OCI-LY3 (cell line): Measurements from ENCODE around the gene ARHGEF39.

Source experiments
- H2AFZ ChIP-seq: fragments of 200-600, 300-600 bp; shearing (Covaris generic); 2 replicates; pipeline ENCODE4 v1.6.0; 2014; ENCODE audit warnings: antibody characterized with exemption, low read depth, low read length
- H3K27ac ChIP-seq: fragments of 200-600, 300-600 bp; sonication (generic); 2 replicates; pipeline ENCODE4 v1.5.1; 2014; ENCODE audit warnings: mild to moderate bottlenecking, low read length, moderate library complexity, mixed read lengths
- H3K27me3 ChIP-seq: fragments of 200-600, 300-600 bp; sonication (generic); 2 replicates; pipeline ENCODE4 v1.6.1; 2014; ENCODE audit warnings: low read depth, low read length, mixed read lengths
- H3K36me3 ChIP-seq: fragments of 200-600, 300-600 bp; sonication (generic); replicated peaks from 2 replicates; pipeline ENCODE3; 2014; ENCODE audit warnings: low read depth, low read length, mixed read lengths
- H3K4me1 ChIP-seq: fragments of 300-600, 200-600 bp; sonication (generic); 2 replicates; pipeline ENCODE4 v1.6.1; 2014; ENCODE audit warnings: low read length, mixed read lengths
- H3K4me2 ChIP-seq: fragments of 200-600, 300-600 bp; sonication (generic); 2 replicates; pipeline ENCODE4 v1.6.1; 2014; ENCODE audit warnings: low read length, mixed read lengths
- H3K4me3 ChIP-seq: fragments of 300-600, 200-600 bp; sonication (generic); 2 replicates; pipeline ENCODE4 v1.5.1; 2014; ENCODE audit warnings: antibody characterized with exemption, mild to moderate bottlenecking, low read length, moderate library complexity
- H3K79me2 ChIP-seq: fragments of 300-600, 200-600 bp; shearing (Covaris generic); 2 replicates; pipeline ENCODE4 v1.6.1; 2014; ENCODE audit warnings: mild to moderate bottlenecking, low read length, mixed read lengths
- H3K9ac ChIP-seq: fragments of 300-600, 200-600 bp; shearing (Covaris generic); 2 replicates; pipeline ENCODE4 v1.6.0; 2014; ENCODE audit warnings: mild to moderate bottlenecking, low read length, moderate library complexity
- H3K9me3 ChIP-seq: fragments of 200-600, 300-600 bp; shearing (Covaris generic); 2 replicates; pipeline ENCODE4 v1.6.1; 2014; ENCODE audit warnings: low read length, mixed read lengths; ENCODE audit not compliant: insufficient read depth
- H4K20me1 ChIP-seq: fragments of 200-600, 300-600 bp; sonication (generic); 2 replicates; pipeline ENCODE4 v1.6.1; 2016; ENCODE audit warnings: low read length, mixed read lengths; ENCODE audit not compliant: insufficient read depth
- EZH2phosphoT487 ChIP-seq: fragments of 200-600 bp; shearing (Covaris generic); IDR thresholded peaks from 2 replicates; pipeline ENCODE4 v1.6.1; 2018; ENCODE audit warnings: antibody characterized with exemption, mixed run types, low read depth
- TF ChIP-seq, protein P1 (sequence below): fragments of 200-600, 300-600 bp; sonication (generic); IDR thresholded peaks from 2 replicates; pipeline ENCODE4 v1.5.1; 2014; ENCODE audit warnings: antibody characterized with exemption, low read length, low read depth

Gene ARHGEF39

DNA sequence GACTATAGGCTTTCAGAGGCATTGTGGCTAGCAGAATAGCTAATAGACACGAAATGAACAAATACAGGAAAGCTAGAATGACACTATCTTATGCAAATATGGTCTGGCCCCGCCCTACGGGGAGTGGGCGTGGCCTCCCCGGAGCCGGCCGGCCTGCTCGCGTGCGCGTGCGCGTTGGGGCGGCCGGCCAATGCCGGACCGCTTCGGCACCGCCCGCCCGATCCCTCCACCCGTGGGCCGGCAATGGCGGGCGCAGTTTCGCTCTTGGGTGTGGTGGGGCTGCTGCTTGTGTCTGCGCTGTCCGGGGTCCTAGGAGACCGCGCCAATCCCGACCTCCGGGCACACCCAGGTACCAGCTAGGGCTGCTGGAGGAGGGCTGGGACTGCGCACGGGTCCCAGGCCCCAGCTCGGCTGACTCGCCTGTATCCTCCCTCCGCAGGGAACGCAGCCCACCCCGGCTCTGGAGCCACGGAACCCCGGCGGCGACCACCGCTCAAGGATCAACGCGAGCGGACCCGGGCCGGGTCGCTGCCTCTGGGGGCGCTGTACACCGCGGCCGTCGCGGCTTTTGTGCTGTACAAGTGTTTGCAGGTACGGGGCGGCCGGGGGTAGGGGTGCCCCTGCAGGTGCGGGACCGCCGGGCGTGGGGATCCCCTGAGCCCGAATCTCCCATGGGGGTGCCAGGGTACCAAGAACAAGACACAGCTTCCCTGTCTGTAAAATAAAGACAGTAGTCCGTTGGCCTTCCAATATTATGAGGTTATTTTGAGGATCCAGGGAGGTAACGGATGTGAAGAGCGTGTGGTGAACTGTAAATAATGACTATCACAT is 6.6 kb downstream of the ARHGEF39 start, which contains the start of gene CCDC107:
Gene CCDC107, plus strand, starts transcription at position 156 of the 831 bp plus-strand sequence. Its CDS starts 88 bp downstream, at position 244.
- Histone ChIP-seq H3K36me3 (peaks cover 29% of the 10 kb centered on the region), H3K9ac (peak within 1 kb of the TSS; percentile 90), H3K79me2 (peaks cover 12% of the 10 kb centered on the region), H4K20me1 (no peaks in the 10 kb centered on the region), H3K4me3 (peak within 1 kb of the TSS; percentile 83), H3K27ac (peak within 1 kb of the TSS; percentile 77), H3K4me1 (peaks cover 14% of the 10 kb centered on the region), H3K27me3 (no peaks in the 10 kb centered on the region), H3K4me2 (peak within 1 kb of the TSS; percentile 98), H2AFZ (peak within 1 kb of the TSS; percentile 64; the same call in 1 of the 2 replicates), H3K9me3 (no peaks in the 10 kb centered on the region)
- no peak for TF ChIP-seq EZH2phosphoT487
- TF ChIP-seq, protein P1, sequence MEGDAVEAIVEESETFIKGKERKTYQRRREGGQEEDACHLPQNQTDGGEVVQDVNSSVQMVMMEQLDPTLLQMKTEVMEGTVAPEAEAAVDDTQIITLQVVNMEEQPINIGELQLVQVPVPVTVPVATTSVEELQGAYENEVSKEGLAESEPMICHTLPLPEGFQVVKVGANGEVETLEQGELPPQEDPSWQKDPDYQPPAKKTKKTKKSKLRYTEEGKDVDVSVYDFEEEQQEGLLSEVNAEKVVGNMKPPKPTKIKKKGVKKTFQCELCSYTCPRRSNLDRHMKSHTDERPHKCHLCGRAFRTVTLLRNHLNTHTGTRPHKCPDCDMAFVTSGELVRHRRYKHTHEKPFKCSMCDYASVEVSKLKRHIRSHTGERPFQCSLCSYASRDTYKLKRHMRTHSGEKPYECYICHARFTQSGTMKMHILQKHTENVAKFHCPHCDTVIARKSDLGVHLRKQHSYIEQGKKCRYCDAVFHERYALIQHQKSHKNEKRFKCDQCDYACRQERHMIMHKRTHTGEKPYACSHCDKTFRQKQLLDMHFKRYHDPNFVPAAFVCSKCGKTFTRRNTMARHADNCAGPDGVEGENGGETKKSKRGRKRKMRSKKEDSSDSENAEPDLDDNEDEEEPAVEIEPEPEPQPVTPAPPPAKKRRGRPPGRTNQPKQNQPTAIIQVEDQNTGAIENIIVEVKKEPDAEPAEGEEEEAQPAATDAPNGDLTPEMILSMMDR, result peak; percentile 56

DNA sequence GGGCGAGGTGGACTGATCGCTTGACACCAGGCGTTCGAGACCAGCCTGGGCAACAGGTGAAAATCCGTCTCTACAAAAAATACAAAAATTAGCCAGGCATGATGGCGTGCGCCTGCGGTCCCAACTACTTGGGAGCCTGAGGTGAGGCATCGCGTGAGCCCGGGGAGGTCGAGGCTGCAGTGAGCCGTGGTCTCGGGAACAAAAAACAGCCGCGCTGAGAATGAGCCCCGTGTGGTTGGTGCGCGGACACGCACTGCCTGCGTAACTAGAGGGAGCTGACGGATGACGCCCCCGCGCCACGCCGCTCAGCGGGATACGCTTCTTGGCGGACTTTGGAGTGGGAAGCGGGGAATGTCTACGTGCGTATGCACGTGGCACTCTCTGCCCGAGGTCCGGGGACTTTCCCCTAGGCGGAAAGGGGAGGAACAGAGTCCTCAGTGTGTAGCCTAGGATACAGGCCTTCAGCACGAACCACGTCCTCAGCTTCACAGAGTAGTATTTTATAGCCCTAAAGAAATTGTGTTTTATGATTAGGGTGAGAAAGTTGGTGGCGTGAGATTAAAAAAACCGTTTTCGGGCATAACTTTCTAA is 7.4 kb downstream of the ARHGEF39 start, which contains the start of gene RMRP:
Gene RMRP, minus strand, starts transcription at position 474 of the 591 bp plus-strand sequence.
- peaks cover 22% of the 10 kb centered on the region for H3K36me3 ChIP-seq
- no peak for TF ChIP-seq EZH2phosphoT487
- TF ChIP-seq, protein P1, result peak; percentile 14; the same call in 1 of the 2 replicates
- H3K4me3 ChIP-seq, result peak within 1 kb of the TSS; percentile 83
- peak within 1 kb of the TSS; percentile 77 for H3K27ac ChIP-seq
- peak within 1 kb of the TSS; percentile 90 for H3K9ac ChIP-seq
- H3K27me3 ChIP-seq, result no peaks in the 10 kb centered on the region
- H3K4me2 ChIP-seq, result peak within 1 kb of the TSS; percentile 98
- no peaks in the 10 kb centered on the region for H4K20me1 ChIP-seq
- H3K9me3 ChIP-seq, result no peaks in the 10 kb centered on the region
- peaks cover 14% of the 10 kb centered on the region for H3K4me1 ChIP-seq
- H2AFZ ChIP-seq, result peak within 1 kb of the TSS; percentile 64; the same call in 1 of the 2 replicates
- H3K79me2 ChIP-seq, result peaks cover 10% of the 10 kb centered on the region

DNA sequence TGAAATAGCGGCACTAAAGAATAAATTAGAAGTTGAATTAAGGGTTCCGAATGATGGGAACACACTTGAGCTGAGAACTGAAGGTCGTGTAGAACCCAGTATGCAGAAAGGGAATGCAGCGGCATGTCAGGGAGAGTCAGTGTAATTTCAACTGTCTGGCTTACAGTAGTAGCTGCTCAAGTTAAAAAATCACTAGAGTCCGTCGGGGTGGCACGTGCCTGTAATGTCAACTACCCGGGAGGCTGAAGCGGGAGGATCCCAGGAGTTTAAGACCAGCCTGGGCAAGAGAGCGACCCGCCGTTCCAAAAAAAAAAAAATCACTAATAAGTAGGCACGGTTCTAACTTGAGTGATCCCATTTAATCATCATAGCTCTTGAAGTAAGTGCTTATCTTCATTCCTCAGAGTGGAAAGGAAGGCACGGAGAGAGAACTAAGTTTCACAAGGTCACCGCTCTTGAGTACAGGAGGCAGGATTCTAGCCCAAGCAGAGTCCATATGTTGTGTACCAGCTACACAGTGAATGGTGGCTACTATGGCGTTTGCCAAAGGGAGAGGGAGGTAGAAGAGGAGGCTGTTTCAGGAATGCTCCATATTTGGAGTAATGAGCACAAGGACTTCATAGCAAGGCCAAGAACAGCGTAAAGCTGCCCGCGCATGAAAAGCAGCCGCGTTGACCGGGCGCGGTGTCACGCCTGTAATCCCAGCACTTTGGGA is 8.0 kb downstream of the ARHGEF39 start:
- Histone ChIP-seq H3K27ac (no peak overlapping the region; the same call in 1 of the 2 replicates), H3K9me3 (no peaks in the 10 kb centered on the region), H4K20me1 (no peaks in the 10 kb centered on the region), H3K4me2 (peak overlapping the region; percentile 98), H3K9ac (peak overlapping the region; percentile 15; the same call in 1 of the 2 replicates), H3K36me3 (peaks cover 16% of the 10 kb centered on the region), H3K27me3 (no peaks in the 10 kb centered on the region), H3K79me2 (peaks cover 10% of the 10 kb centered on the region), H3K4me1 (peaks cover 20% of the 10 kb centered on the region), H2AFZ (no peak overlapping the region), H3K4me3 (peak overlapping the region; percentile 83)
- TF ChIP-seq EZH2phosphoT487, result no peak
- TF ChIP-seq, protein P1, result no peak
